HG03039 (cell line): Measurements from ENCODE around the gene VEGFA.

Experiments
- ATAC-seq: cut with Tn5 transposase; IDR thresholded peaks from one replicate; pipeline ENCODE4 v1.9.1; 2021; ENCODE audit warnings: mild to moderate bottlenecking, moderate library complexity; ENCODE audit not compliant: unreplicated experiment

The VEGFA gene

DNA sequence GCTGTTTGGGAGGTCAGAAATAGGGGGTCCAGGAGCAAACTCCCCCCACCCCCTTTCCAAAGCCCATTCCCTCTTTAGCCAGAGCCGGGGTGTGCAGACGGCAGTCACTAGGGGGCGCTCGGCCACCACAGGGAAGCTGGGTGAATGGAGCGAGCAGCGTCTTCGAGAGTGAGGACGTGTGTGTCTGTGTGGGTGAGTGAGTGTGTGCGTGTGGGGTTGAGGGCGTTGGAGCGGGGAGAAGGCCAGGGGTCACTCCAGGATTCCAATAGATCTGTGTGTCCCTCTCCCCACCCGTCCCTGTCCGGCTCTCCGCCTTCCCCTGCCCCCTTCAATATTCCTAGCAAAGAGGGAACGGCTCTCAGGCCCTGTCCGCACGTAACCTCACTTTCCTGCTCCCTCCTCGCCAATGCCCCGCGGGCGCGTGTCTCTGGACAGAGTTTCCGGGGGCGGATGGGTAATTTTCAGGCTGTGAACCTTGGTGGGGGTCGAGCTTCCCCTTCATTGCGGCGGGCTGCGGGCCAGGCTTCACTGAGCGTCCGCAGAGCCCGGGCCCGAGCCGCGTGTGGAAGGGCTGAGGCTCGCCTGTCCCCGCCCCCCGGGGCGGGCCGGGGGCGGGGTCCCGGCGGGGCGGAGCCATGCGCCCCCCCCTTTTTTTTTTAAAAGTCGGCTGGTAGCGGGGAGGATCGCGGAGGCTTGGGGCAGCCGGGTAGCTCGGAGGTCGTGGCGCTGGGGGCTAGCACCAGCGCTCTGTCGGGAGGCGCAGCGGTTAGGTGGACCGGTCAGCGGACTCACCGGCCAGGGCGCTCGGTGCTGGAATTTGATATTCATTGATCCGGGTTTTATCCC is at the start of gene VEGFA:
TSS of gene VEGFA (plus strand) at position 686 of the 846 bp plus-strand sequence.
- ATAC-seq = peak; percentile 36

DNA sequence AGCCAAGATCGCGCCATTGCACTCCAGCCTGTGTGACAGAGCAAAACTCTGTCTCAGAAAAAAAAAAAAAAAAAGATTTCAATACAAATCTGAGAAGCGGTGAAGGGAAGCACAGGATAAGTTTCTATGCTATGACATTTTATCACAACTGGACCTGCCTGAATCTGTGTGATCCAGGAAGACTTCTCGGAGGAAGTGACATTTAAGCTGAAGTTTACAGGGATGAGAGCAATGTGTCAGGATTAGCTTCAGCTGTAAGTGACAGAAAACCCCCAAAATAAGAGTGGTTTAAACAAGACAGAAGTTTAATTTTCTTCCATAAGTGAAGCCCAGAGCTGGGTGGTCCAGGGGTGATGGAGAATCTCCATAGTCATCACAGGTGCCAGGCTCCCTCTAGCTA is 49.0 kb upstream of the VEGFA start:
- no peak for ATAC-seq

DNA sequence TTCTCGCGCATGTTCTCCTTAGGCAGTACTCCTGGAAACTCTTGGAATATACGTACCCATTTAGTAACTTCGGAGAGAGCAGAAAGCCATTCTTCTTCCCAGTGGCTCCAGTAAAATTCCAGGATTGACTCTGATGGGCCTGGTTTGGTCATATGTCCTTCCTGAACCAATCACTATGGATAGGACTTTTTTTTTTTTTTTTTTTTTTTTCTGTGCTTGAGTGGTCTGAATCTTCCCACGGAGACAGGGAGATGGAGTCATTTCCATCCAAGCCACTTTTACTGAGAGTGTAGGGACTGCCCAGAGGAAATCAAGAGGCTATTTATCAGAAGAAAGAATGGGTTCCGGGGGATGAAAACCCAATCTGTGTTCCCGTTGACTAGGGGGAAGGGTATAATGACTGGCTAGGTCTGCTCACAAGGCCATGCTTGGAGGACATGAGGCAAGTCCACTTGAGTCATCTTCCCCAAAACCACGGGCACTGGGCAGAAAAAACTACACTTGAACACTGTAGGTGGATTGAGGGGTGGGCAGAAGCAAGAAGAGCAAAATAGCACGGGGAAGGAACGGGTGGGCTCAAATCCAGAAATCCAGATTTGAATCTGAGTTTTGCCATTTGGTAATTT is 47.0 kb upstream of the VEGFA start:
- no peak for ATAC-seq

GRCh38 chr6:43723737-43724295 is 46.2 kb upstream of the VEGFA start:
- no peak for ATAC-seq

DNA sequence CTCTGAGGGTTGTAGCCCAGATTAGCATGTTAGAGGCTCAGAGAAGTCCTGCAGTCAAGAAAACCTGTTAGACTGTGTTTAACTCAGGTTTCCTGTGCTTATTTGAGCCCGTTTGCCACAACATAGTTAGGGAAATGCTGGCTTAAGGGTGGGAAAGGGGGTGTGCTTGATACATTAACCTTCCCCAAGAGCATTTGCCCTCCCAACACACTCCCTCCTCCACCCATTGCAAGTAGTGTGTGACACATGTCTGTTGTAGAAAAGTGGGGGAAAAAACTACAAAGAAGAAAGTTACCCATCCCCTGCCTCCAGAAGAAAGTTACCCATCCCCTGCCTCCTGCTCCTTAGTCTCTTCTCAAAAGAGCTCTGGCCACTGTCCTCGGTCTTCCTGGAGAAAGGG is 45.7 kb upstream of the VEGFA start:
- ATAC-seq = no peak

DNA sequence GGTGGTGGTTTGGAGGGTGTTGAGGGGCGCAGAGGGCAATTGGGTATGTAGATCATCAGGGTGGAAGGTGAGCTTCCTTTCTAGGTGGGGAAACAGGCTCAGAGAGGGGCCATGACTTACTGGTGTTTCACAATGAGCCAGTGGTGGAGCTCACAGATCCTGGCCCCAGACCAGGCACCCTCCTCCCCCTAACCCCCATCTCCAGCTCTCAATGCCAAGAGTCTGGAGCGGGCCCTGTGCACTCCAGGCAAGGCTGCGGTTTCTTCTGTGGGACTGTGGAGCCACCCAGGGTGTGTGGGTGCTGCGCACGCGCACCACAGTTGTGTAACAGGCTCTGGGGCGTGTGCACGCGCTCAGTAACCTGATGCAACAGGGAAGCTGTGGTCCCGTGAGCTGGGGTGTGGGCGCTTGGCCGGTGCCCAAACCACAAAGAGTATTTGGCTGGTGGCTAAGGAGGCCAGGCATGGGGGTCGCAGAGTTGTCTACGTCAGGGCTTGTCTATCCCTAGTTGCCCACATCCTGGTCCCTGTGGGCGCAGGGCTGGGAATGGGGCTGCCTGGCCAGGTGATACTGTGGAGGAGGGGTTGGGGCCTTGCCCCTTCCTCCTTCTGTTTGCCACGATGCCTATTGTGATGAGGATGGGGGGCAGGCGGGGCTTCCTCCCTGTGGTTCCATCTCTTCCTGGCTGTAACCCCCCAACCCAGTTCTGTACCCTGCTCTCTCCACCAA is 44.9 kb upstream of the VEGFA start:
- no peak for ATAC-seq

GRCh38 chr6:43725643-43726580 is 44.1 kb upstream of the VEGFA start:
- no peak for ATAC-seq

- ATAC-seq = no peak
Observed at GRCh38 chr6:43727634-43728033, 42.4 kb upstream of the VEGFA start.

GRCh38 chr6:43728586-43728985 is 41.4 kb upstream of the VEGFA start:
- ATAC-seq = no peak

DNA sequence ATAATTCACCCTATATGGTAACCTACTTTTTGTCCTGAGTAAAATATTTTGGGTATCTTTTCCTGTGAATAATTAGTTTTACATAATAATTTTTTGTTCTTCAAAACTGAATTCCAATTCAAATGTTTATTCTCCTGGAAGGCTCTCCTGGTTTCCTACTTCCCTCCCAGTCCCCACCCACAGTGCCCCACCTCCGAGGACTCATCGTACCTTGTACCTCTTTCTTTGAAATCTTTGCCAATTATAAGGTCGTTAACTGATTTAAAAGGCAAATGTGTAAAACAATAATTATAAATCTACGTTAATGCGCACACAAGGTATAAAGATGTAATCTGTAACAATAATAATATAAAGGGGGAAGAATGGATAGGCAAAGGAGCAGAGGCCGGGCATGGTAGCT is 40.5 kb upstream of the VEGFA start:
- ATAC-seq = no peak

GRCh38 chr6:43730634-43731033 is 39.4 kb upstream of the VEGFA start:
- no peak for ATAC-seq

DNA sequence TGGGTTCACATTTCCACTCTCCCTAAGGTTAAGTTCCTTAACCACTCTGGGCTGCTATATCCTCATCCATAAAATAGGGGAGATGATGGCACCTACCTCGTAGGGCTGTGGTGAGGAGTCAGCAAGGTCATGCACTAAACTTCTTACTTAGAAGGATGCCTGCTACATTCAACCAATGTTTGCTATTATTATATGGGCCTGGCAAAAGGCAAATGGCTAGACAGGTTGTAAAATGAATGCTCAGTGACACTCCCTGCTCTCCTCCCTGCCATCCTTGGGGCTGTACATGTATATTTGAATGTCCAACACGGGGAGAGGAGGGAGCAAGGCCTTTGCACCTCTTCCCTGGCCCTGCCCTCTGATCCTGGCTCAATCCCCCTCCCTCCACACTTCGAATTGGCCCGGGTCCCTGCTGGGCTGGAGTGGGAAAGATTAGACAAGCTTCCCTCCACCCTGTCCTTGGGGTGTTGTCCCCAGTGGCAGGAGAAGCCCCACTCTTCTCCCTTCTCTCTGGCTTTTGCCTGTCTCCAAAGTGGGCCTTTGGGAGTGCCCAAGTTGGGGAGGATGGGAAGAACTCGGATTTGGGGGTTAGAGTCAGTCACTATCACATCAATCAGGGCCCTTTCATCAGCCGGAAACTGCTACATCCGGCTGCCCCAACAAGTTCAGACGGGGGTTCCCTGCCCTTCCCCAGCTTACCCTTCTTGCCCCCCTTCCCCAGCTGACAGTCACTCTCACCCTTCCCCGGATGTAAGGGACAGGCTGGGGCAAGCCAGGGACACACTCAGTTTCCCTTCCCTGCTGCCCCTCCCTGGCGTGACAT is 36.3 kb upstream of the VEGFA start:
- ATAC-seq = no peak

DNA sequence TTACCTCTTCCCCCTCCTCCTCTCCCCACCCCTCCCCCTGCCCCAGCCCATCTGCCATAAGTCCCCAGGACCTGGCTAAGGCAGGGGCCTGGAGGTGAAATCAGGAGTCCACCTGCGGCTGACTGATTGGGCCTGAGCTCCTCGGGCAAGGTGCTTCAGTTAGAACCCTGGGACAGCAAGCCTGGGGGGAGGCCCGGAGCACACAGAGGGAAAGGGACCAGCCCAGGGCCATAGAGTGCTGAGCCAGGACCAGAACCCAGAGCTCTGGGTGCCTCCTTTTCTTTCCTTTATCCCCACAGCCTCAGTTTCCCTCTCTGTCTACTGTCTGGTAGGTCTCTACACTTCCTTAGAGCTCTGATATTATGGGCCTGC is 35.7 kb upstream of the VEGFA start:
- ATAC-seq = no peak

GRCh38 chr6:43735642-43736199 is 34.3 kb upstream of the VEGFA start:
- no peak for ATAC-seq

- no peak for ATAC-seq
Observed at GRCh38 chr6:43736211-43736786, 33.7 kb upstream of the VEGFA start.

DNA sequence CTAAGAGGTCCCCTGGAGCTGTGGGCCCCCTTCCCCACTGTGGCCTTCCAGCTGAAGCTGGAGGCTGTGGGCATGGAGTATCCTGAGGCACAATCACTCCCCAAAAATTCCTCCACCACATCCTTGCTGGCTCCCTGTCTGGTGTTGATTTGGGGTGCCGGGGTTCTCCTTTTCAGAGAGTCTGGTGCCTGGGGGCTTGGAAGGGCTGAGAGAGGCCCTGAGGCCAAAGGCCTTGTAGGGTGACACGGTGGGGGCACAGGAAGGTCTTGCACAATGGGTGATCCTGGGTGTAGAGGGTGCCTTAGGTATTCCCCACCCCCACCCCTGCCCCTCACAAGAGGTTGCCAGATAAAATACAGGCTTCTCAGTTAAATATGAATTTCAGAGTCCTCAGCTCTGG is 33.2 kb upstream of the VEGFA start:
- ATAC-seq = no peak

- ATAC-seq = no peak
Observed at GRCh38 chr6:43737272-43738081, 32.5 kb upstream of the VEGFA start.

GRCh38 chr6:43738267-43738676 is 31.7 kb upstream of the VEGFA start:
- no peak for ATAC-seq
